Measurements from ENCODE around the gene PDGFB.

Gene PDGFB

DNA sequence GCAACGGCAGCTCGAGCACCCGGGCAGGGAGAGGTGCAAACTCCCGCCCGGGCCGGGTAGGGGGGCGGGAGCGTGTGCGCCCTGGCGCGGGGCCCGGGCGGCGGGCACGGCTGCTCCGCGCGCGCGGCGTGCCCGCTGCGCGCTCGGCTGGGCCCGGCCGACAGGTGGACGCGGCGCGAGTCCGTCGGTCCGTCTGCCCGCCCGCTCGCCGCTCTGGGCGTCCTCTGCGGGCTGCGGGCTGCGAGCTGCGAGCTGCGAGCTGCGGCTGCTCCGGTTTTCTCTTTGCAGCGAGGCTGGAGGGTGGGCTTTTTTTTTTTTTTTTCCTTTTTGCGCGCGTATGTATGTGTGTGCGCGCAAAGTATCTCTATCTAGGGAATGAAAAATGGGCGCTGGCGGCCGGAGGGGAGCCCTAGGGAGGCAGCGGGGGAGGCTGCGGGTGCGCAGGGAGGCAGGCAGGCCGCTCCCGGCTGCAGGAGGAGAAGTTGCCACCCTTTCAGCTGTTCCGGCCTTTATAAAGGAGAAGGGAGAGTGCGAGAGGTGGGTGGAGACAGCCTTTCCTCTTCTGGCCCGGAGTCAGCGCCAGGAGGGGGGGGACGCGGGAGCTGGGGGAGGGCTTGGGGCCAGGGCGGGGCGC is at the start of gene PDGFB:
PDGFB (minus strand) TSS at position 487 of the 634 bp plus-strand sequence. CDS start 1,019 bp downstream, outside the sequence.
- DNase-seq (ENCODE audit: low read depth in 2 of 3, low spot score in 2 of 3), result no peak

DNA sequence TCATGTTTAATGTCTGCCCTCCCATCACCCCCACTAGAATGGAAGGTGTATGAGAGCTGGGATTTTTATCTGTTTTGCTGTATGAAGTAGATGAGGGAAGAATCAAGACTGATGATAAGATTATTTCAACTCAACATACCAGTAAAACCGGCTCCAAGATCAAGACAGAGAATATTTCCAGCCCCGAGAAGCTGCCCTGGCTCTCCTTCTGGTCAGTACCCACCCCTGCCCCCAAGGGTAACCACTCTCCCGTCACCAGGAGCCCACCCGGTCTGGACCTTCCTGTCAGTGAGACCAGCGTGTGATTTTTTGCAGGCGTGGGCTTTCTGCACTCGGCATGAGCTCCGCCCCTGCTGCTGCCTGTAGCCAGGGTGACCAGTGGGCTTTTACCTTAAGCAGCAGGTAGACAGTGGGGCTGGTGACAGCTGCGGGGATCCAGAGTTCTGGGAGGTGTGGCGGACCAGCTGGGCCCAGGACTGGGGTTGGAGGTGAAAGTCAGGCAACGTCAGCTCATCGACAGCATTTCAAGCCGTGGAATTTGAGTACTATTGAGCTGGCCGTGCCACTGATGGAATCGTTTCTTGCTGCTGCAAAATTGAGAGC is 49.1 kb upstream of the PDGFB start:
- DNase-seq (ENCODE audit: low read depth in 2 of 3, low spot score in 2 of 3), result no peak

DNA sequence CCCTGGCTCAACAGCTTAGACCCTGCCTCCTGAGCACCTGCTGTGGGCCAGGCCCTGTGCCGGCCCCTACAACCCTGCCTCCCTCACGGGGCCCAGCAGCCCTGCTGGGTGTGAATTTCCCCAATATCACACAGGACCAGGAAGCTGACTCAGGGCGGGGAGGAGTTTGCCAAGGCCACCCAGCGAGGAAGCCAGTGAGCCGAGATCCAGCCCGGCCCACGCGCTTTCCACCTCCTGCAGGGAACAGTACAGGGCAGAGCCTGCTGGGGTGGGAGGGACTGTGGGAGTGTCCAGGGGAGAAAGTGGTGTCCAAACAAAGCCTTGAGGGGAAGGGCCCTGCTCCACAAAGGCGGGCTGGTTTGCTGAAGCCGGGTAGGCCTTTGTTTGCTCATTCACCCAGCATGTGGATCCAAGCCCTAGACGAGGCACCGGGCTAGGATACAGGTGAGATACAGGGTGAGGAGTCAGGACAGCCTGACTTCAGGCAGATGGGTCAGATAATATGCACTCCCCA is 47.8 kb upstream of the PDGFB start:
- DNase-seq (ENCODE audit: low read depth in 2 of 3, low spot score in 2 of 3), result no peak

DNA sequence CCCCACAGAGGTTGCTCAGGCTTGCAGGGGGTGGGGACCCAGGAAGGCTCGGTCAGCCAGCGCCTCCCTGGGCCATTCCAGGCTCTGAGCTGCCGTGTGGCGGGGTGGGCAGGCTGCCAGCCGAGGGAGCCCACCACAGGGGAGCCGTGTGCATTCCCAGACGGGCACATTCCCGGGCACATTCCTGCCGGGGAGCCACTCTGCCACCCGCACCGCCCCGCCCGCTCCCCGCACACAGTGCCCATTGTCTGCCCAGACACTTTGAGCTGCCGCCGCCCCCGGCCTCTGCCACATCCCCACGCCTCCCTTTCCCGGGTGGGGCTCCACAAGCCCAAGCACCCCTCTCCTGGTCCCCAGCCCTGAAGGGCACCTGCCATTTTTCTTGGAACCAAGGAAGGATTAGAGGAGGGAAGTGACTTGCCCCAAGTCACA is 47.3 kb upstream of the PDGFB start:
- DNase-seq (ENCODE audit: low read depth in 2 of 3, low spot score in 2 of 3), result no peak

DNA sequence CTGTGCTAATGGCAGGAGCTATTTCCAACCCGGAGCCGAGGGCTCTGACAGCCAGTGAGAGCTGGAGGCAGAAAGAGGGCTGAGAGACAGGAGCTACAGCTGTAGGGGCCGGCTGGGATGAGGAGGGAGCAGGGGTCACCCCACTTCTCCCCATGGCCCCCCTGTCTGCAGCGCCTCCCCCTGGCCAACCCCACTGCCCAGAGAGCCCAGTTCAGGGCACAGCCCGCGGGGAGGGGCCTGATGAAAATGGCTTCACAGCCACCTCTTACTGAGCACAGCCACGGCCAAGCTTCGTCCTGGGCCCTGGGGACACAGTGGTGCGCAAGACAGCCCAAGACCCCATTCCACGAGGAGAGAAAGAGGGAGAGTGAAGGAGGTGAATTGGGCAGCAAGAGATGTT is 46.7 kb upstream of the PDGFB start:
- DNase-seq (ENCODE audit: low read depth in 2 of 3, low spot score in 2 of 3), result no peak

DNA sequence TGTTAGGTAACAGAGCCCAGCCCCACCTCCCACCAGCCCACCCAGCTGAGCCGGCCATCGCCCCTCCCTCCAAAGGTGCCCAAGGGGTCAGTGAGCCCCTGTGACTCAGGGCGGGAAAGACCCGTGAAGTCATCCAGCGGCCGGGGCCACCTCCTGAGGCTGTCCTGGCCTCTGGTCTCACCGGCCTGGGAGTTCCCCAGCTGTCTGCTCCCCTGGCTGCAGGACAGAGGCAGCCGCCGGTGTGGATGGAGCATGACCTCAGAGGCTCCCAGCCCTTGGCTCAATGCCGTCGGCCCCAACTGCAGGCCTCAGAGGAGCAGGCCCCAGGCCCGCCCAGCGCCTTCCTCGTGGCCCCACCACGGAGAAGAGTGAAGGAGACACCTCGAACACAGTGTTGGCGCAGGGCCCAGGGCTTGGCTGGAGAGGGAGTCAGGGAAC is 46.0 kb upstream of the PDGFB start:
- no peak for DNase-seq (ENCODE audit: low read depth in 2 of 3, low spot score in 2 of 3)

DNA sequence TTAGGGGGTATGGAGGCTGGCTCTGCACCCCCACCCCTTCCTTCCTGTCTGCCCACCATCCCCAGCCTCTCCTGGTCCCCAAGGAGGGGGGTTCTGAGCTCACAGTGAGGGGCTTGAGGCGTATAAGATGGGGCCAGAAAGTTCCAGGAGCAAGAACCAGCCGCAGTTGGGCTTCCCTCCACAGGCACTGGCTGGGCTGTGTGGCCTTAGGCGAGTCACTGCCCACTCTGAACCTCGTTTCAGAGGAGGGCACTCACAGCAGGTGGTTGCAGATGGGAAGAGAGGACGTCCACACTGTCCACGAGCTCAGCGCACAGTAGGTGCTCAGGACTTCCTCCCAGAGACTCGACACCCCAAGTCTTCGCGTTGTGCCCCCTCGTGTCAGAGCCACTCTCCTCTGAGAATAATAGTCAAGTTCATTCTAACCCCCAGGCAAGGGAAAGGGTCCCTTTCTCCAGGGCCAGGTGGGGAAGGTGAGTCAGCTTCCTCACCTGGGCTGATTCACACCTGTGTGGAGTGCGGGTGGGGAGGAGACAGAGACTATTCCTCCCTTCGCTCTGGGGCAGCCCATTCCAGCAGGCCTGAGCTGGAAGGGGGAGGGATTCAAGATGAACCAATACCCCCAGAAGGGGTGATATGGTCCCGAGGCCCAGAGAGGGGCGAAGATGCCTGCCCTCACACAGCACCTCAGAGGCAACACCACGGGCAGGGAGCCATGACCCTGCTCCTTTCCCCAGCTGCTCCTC is 45.4 kb upstream of the PDGFB start:
- DNase-seq (ENCODE audit: low read depth in 2 of 3, low spot score in 2 of 3), result no peak

DNA sequence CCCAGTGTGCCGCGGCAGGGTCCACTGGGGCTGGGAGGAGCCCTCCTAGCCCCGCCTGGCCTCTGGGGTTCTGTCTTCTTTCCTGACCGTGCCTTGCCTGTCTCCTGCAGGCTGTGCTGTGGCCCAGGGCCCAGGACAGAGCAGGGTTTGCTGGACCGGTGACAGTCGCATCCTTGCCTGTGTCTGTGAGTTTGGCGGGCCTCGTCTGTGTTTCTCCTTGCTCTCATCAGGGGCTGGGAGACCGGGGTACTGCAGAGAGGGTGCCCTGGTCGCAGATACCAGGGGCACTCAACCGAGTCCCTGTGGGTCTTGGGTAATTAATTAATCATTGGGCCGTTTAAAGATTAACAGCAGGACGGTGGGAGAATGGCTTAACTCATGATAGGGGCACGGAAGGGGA is 44.8 kb upstream of the PDGFB start:
- no peak for DNase-seq (ENCODE audit: low read depth in 2 of 3, low spot score in 2 of 3)

DNA sequence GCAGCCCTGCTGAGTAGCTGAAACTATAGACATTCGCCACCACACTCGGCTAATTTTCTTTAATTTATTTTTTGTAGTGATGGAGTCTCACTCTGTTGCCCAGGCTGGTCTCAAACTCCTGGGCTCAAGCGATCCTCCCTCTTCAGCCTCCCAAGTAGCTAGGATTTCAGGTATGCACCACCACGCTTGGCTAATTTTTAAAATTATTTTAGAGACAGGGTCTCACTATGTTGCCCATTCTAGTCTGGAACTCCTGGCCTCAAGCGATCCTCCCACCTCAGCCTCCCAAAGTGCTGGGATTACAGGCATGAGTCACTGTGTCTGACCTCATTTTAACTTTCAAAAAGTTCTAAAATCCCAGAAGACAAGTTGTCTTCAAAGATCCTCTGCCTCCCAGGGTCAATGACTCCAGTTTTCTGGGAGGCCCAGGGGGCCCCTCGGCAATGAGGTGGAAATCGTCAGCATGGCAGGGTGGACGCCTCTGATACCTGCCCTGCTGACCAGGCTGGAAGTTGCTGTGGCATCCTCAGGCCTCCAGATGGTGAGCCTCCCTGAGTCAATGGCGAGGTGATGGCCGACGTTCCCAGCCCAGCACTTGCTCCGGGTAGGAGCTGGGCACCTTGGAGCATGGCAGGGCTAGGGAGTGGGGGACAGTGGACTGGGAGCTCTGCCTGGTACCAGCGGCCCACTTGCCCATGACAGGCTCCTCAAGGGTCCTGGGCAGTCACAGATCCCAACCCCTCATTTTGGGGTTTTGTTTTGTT is 43.5 kb upstream of the PDGFB start:
- no peak for DNase-seq (ENCODE audit: low read depth in 2 of 3, low spot score in 2 of 3)

DNA sequence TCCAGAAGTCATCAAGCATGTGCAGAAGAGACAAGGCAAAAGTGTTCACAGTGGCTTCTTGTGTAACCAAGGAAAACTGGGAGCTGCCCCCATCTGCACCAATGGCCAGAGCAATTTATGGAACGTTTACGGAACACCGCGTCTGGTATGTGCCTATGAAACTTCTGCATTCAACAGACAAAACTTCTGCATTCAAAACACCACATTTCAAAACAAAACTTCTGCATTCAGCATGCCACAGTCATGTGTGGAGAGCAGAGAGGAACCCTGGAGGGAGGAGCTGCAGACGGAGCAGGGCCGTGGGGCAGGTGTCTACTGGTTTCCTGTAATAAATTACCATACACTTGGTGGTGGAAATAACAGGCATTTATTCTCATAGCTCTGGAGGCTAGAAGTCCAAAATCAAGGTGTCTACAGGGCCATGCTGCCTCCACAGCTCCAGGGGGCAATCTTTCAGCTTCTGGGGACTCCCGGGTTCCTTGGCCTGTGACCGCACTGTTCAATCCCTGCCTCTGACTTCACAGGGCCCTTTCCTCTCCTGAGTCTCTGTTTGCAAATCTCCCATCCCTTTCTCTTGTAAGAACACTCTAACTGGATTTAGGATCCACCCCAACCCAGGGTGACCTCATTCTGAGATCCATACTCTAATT is 42.4 kb upstream of the PDGFB start:
- DNase-seq (ENCODE audit: low read depth in 2 of 3, low spot score in 2 of 3), result no peak

DNA sequence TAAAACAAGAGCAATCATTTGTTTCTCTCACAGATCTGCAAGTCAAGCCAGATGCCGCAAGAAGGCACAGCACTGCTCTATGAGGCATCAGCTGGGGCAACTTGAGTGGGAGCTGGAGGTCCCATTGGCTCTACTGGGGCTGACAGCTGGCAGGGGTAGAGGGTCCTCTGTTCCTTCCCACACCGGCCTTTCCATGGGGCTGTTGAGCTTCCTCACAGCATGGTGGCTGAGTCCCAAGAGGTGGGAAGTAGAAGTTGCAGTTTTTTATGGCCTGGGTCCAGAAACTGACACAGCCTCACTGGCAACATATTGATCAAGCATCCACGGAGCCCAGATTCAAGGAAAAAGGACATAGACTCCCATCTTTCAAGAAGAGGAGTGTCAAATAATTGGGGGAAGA is 40.2 kb upstream of the PDGFB start:
- DNase-seq (ENCODE audit: low read depth in 2 of 3, low spot score in 2 of 3), result no peak

DNA sequence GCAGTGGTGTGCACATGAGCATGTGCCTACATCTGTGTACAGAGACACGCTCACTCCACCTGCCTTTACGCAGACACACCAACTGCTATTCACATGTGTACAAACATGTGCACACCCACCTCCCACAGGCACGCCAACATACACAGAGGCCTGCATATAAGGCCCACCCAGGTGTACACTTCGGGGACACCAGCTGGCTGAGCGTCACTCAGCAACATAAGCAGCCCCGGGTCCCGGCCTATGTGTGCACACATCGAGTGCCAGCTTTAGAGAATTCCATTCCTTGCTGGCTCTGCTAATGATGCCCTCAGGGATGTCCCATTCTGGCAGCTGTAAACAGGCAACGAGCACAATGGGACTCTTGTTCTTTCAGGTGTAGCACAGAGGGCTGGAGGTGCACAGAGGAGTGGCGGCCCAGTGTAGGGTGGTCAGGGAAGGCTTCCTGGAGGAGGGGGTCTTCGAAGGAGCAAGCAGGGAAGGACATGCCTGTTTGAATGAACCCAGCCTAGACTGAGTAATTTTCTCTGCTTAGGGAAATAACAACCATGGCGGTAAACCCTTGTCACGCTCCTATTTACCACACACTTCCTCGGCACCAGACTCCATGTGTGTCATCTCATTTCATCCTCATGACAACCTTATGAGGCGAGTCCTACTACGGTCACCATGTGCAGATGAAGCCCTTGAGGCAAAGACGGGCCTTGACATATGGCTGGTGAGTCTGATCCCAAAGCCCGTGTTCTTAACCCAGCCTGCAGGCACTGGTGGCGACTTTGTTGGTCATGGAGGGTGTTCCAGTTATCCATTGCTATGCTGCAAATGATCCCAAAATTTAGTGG is 39.6 kb upstream of the PDGFB start:
- DNase-seq (ENCODE audit: low read depth in 2 of 3, low spot score in 2 of 3), result no peak

DNA sequence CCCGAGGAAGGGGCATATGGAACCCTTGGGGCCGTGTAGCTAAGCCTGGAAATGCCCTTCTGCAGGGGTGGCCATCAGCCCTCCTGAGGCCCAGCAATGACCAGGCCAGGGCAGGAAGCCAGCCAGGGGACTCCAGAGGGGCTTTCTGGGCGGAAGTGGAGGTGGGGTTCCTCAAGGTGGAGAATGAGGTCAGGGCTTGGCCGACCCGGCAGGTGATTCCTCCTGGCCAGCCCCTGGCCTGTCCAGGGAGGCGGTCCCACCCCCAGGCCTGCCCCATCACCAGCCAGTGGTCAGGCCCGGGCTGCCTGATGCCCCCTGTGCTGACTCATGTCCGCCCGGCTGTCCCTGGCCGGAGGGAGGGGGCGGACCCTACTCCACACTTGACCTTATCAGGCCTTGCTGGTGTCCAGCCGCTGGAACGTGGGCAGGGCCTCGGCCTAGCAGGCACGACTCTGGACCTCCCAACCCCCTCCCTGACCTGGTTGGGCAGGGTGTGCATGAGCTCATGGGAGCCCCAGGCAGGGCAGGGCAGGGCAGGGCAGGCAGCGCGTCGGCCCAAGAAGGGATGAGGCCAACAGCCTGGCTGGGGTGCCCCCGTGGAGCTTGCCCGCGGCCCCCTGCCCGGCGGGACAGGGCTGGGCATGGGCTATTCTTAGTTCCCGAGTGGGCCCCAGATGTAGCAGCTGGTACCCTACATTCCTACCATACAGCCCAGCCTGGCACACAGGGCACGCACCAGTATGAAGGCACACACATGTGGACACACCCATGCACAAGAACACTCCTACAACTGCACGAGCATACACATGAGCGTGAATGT is 38.8 kb upstream of the PDGFB start:
- DNase-seq (ENCODE audit: low read depth in 2 of 3, low spot score in 2 of 3), result no peak

DNA sequence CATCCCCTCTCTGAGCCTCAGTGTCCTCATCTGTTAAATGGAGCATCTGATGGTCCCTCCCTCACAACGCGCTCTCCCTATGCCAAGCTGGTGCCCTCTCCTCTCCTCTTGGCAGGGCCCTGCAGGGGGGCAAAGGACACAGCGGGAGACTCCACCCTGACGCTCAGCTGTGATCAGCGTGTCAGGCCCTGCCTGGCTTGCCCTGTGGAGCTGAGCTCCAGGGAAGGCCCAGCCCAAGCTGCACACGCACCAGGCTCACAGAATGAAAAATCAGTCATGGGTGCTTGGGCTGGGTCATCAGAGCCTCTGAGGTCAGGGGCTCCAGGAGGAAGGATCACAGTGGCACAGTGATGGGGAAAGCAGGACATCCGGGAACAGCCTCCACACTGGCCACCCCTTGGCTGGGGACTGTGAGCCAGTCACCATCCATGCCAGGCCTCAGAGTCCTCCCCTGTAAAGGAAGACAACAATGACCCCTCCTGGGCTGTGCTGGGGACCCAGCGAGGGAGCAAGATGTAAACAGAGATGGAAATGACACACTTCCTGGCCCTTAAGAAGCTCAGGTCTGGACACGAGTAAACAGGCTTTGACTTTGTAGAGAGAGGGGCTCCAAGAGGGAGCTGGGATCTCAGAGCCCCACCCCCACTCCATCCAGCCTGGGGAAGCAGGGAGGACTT is 38.0 kb upstream of the PDGFB start:
- no peak for DNase-seq (ENCODE audit: low read depth in 2 of 3, low spot score in 2 of 3)

DNA sequence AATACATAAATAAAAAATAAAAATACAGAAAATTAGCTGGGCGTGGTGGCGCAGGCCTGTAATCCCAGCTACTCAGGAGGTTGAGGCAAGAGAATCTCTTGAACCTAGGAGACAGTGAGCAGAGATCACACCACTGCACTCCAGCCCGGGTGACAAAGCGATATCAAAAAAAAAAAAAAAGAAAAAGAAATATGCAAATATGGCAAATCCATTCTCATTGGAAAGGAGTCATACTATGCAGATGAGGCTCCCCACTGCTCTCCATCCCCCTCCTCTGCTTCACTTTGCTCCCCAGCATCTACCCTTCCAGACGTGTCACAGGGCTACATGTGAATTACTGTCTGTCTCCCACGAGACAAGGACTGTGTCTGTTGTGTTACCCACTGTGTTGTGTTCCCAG is 36.3 kb upstream of the PDGFB start:
- no peak for DNase-seq (ENCODE audit: low read depth in 2 of 3, low spot score in 2 of 3)

DNA sequence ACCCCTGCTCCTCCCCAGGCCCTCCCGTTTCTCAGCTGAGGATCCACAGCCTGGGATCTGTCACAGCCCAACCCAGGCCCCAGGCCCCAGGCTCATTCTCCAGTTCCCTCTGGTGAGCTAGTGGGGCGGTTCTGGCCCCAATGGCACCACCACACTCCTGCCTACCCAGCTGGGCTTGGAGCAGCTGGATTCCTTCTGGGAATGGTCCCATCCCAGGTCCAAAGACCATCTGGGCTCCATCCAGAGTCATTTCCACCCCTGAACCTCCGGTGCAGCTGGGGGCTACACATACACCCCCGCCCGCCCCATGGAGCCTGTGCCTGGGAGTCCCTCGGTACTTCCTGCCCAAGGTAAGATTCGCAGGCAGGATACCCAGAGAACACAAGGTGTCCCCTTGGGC is 35.5 kb upstream of the PDGFB start:
- DNase-seq (ENCODE audit: low read depth in 2 of 3, low spot score in 2 of 3), result no peak

DNA sequence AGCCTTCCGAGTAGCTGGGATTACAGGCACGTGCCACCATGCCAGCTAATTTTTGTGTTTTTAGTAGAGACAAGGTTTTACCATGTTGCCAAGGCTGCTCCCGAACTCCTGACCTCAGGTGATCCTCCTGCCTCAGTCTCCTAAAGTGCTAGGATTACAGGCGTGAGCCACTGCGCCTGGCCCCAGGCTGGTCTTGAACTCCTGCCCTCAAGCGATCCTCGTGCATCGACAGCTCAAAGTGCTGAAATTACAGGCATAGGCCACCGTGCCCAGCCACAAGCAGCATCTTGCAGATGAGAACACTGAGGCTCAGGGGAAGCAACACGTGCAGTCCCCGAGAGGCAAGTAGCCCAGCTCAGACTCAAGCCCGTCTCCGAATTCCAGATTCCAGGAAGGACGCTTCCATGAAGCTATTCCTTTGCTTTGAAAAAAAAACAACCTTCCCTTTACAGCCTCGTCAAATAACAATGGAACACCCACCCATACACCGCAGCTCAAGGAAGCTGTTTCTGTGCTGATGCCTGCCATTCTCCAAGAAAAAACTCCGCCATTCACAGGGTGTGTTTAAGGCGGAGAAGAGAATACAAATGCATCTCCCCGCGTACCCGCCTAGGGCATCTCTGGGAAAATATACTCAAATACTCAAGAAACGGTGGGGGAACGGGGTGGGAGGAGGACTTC is 34.5 kb upstream of the PDGFB start:
- DNase-seq (ENCODE audit: low read depth in 2 of 3, low spot score in 2 of 3), result no peak

DNA sequence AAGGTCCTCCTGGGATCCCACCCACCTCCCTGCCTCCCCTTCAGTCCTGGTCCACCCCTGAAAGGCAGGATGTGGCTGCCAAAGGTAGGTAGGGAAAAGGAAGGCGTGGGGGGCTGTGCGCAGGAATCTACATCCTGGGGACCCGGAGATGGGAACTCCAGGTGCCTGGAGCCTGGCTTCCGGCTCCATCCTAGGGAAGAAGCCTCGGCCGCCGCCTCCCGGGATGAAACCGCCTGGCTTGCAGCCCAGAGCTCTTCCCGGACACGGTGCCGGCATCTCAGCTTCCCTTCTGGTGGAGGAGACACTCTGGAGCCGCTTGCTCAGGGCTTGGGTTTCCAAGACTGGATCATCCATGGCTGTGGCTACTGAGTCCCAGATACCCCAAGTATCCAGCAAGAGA is 33.3 kb upstream of the PDGFB start:
- DNase-seq (ENCODE audit: low read depth in 2 of 3, low spot score in 2 of 3), result no peak
